Gastroesophageal sphincter (tissue), 2 donors: ENCODE data around the gene CCDC106.

Experiments used
- POLR2A ChIP-seq, 2 donors: fragments of 450-650 bp; IDR thresholded peaks; one replicate each; pipeline ENCODE4 v1.6.1; 2017; ENCODE audit warnings: antibody characterized with exemption in 2 of 2, mild to moderate bottlenecking in 2 of 2, moderate library complexity in 1 of 2
- POLR2AphosphoS5 ChIP-seq: sonication (generic); formaldehyde crosslinking; IDR thresholded peaks from one replicate; pipeline ENCODE4 v1.6.1; 2017; ENCODE audit warnings: antibody characterized with exemption

GRCh38 chr19:55694656-55695491 is 46.9 kb downstream of the CCDC106 start:
- TF ChIP-seq POLR2AphosphoS5 (no peak), POLR2A (IDR thresholded peaks at IDR 0.05) (no peak)
